H1 (cell line): ENCODE results near the gene RSAD2. TPM values are rescaled to one million over a fixed set of nuclear protein-coding genes. Genes with fewer than 3 reads are reported as not detected.
A peak's percentile ranks its signal among the peaks of the same experiment; 100 is the strongest.

ENCODE experiments used
- CTCF ChIA-PET: fragments of 300-600 bp; sonication (Branson Sonifier 250); formaldehyde crosslinking; loops from one replicate; lab custom pipeline; 2021; ENCODE audit not compliant: partially characterized antibody; lab: Charles Lee
- POLR2A ChIA-PET: fragments of 300-600 bp; sonication (Branson Sonifier 250); formaldehyde crosslinking; loops from one replicate; lab custom pipeline; 2021; ENCODE audit warnings: inconsistent platforms; ENCODE audit not compliant: partially characterized antibody; lab: Charles Lee
- DNase-seq, 2 experiments: peaks; one replicate each; pipeline versions ENCODE4 v3.0.0 to v3.0.0-alpha.2; 2010 to 2022; ENCODE audit warnings: low spot score in 2 of 2, low read depth in 1 of 2, mixed read lengths in 1 of 2
- FAIRE-seq: peaks from 2 replicates; lab custom pipeline; 2011; peaks lifted over from hg19 to GRCh38; lab: Jason Lieb, UNC
- H2AFZ ChIP-seq: 2 replicates; pipeline ENCODE4 v1.8.1; 2012; ENCODE audit warnings: low read length, inconsistent platforms
- H2AK5ac ChIP-seq: 2 replicates; pipeline ENCODE4 v1.6.1; 2013; ENCODE audit warnings: low read depth, low read length
- H2BK120ac ChIP-seq: replicated peaks from 2 replicates; pipeline ENCODE3; 2013; ENCODE audit warnings: low read depth, low read length, inconsistent platforms
- H2BK12ac ChIP-seq: 2 replicates; pipeline ENCODE4 v1.6.1; 2013; ENCODE audit warnings: low read depth, low read length
- H2BK15ac ChIP-seq: 2 replicates; pipeline ENCODE4 v1.6.1; 2013; ENCODE audit warnings: low read length
- H2BK20ac ChIP-seq: 2 replicates; pipeline ENCODE4 v1.6.1; 2013; ENCODE audit warnings: low read length
- H2BK5ac ChIP-seq: 2 replicates; pipeline ENCODE4 v1.6.1; 2013; ENCODE audit warnings: low read depth, low read length
- H3K14ac ChIP-seq: 2 replicates; pipeline ENCODE4 v1.6.1; 2013; ENCODE audit warnings: inconsistent platforms; ENCODE audit not compliant: insufficient read length
- H3K18ac ChIP-seq: 2 replicates; pipeline ENCODE4 v1.6.1; 2013; ENCODE audit warnings: low read length; ENCODE audit errors: extremely low read depth
- H3K23ac ChIP-seq: 2 replicates; pipeline ENCODE4 v1.6.1; 2013; ENCODE audit warnings: inconsistent platforms; ENCODE audit not compliant: insufficient read length
- H3K23me2 ChIP-seq: 2 replicates; pipeline ENCODE4 v1.6.1; 2013; ENCODE audit warnings: low read depth, low read length
- H3K27ac ChIP-seq: 2 replicates; pipeline ENCODE4 v1.6.1; 2011; ENCODE audit warnings: low read depth, low read length, inconsistent platforms
- H3K27me3 ChIP-seq, 4 experiments: replicated peaks in 1 of 4; 1 replicate in 1 of 4; 2 replicates in 3 of 4; pipeline versions ENCODE4 v1.6.1 to v1.8.1; 2011 to 2013; ENCODE audit warnings: low read length in 3 of 4, mild to moderate bottlenecking in 3 of 4, inconsistent platforms in 2 of 4, mixed read lengths in 2 of 4, moderate library complexity in 1 of 4; ENCODE audit not compliant: control insufficient read depth in 3 of 4, insufficient read depth in 3 of 4; ENCODE audit errors: extremely low read depth in 1 of 4
- H3K36me3 ChIP-seq, 4 experiments: 2 replicates each; pipeline versions ENCODE4 v1.6.1 to v1.8.1; 2011 to 2013; ENCODE audit warnings: mild to moderate bottlenecking in 4 of 4, low read length in 3 of 4, moderate library complexity in 2 of 4, control low read depth in 1 of 4, inconsistent platforms in 1 of 4; ENCODE audit not compliant: insufficient read depth in 4 of 4, control insufficient read depth in 2 of 4
- H3K4ac ChIP-seq: replicated peaks from 2 replicates; pipeline ENCODE3; 2013; ENCODE audit warnings: low read length, low read depth, mixed read lengths, inconsistent platforms; ENCODE audit not compliant: insufficient read length
- H3K4me1 ChIP-seq, 4 experiments: replicated peaks in 1 of 4; 1 replicate in 1 of 4; 2 replicates in 3 of 4; pipeline versions ENCODE4 v1.6.1 to v1.8.1; 2011 to 2013; ENCODE audit warnings: low read length in 3 of 4, inconsistent platforms in 2 of 4, mixed read lengths in 1 of 4; ENCODE audit not compliant: insufficient read depth in 4 of 4, control insufficient read depth in 3 of 4
- H3K4me2 ChIP-seq, 2 experiments: 2 replicates each; pipeline versions ENCODE4 v1.6.1 to v1.8.1; 2011 to 2013; ENCODE audit warnings: low read depth in 2 of 2, low read length in 2 of 2, control low read depth in 1 of 2, inconsistent platforms in 1 of 2, mild to moderate bottlenecking in 1 of 2; ENCODE audit not compliant: insufficient read depth in 1 of 2
- H3K4me3 ChIP-seq, 4 experiments: fragments of 200-600, 300-600 bp in 1 of 4; sonication (generic), shearing (Covaris generic), sonication (Bioruptor Twin) in 1 of 4; 2 replicates each; pipeline versions ENCODE4 v1.5.1 to v1.8.1; 2011 to 2016; ENCODE audit warnings: low read length in 4 of 4, low read depth in 3 of 4, control low read depth in 2 of 4, inconsistent platforms in 2 of 4, mild to moderate bottlenecking in 2 of 4, mixed read lengths in 1 of 4, moderate library complexity in 1 of 4; ENCODE audit not compliant: insufficient read depth in 2 of 4; ENCODE audit errors: extremely low read depth in 1 of 4
- H3K56ac ChIP-seq: replicated peaks from 2 replicates; pipeline ENCODE3; 2013; ENCODE audit warnings: low read depth, mild to moderate bottlenecking, mixed read lengths, low read length, inconsistent platforms; ENCODE audit not compliant: insufficient read length
- H3K79me1 ChIP-seq: 2 replicates; pipeline ENCODE4 v1.6.1; 2013; ENCODE audit warnings: low read depth, low read length, control low read depth
- H3K79me2 ChIP-seq, 2 experiments: 2 replicates each; pipeline versions ENCODE4 v1.6.1 to v1.8.1; 2012 to 2013; ENCODE audit warnings: low read length in 2 of 2, mild to moderate bottlenecking in 2 of 2, inconsistent platforms in 1 of 2; ENCODE audit not compliant: insufficient read depth in 2 of 2, control insufficient read depth in 1 of 2
- H3K9ac ChIP-seq, 4 experiments: replicated peaks in 1 of 4; 1 replicate in 1 of 4; 2 replicates in 3 of 4; pipeline versions ENCODE4 v1.6.1 to v1.8.1; 2011 to 2013; ENCODE audit warnings: low read depth in 3 of 4, low read length in 3 of 4, control low read depth in 2 of 4, mild to moderate bottlenecking in 2 of 4, moderate library complexity in 2 of 4, inconsistent platforms in 1 of 4; ENCODE audit errors: extremely low read depth in 1 of 4
- H3K9me3 ChIP-seq, 2 experiments: 2 replicates each; pipeline versions ENCODE4 v1.6.1 to v1.8.1; 2012 to 2013; ENCODE audit warnings: mild to moderate bottlenecking in 2 of 2, moderate library complexity in 2 of 2, control low read depth in 1 of 2, inconsistent platforms in 1 of 2, low read depth in 1 of 2, low read length in 1 of 2, mixed read lengths in 1 of 2; ENCODE audit not compliant: insufficient read depth in 2 of 2
- H4K20me1 ChIP-seq, 2 experiments: replicated peaks in 1 of 2; 2 replicates each; pipeline versions ENCODE3 to v1.8.1; 2011 to 2013; ENCODE audit warnings: inconsistent platforms in 2 of 2, low read length in 2 of 2, mild to moderate bottlenecking in 1 of 2; ENCODE audit not compliant: insufficient read depth in 2 of 2, control insufficient read depth in 1 of 2
- H4K5ac ChIP-seq: 2 replicates; pipeline ENCODE4 v1.6.1; 2013; ENCODE audit warnings: low read length, low read depth, mixed read lengths, inconsistent platforms; ENCODE audit not compliant: insufficient read length
- H4K8ac ChIP-seq: 2 replicates; pipeline ENCODE4 v1.8.0; 2013; ENCODE audit warnings: mild to moderate bottlenecking, moderate library complexity, low read length, inconsistent platforms; ENCODE audit not compliant: insufficient read depth; ENCODE audit errors: extremely low read depth
- H4K91ac ChIP-seq: replicated peaks from 2 replicates; pipeline ENCODE3; 2013; ENCODE audit warnings: low read length, mixed read lengths, inconsistent platforms; ENCODE audit not compliant: insufficient read length
- ATF2 ChIP-seq: IDR thresholded peaks from 2 replicates; pipeline ENCODE4 v1.6.1; 2012; ENCODE audit warnings: low read length, inconsistent platforms
- CTCF ChIP-seq, 3 experiments: IDR thresholded peaks; 1 replicate in 2 of 3; 2 replicates in 1 of 3; pipeline versions ENCODE4 v1.5.1 to v1.6.1; 2011; ENCODE audit warnings: low read length in 3 of 3, mild to moderate bottlenecking in 3 of 3, inconsistent platforms in 2 of 3, low read depth in 1 of 3, moderate library complexity in 1 of 3; ENCODE audit not compliant: insufficient read depth in 1 of 3; ENCODE audit errors: control extremely low read depth in 1 of 3
- EZH2 ChIP-seq: fragments of 200-600 bp; sonication (generic); IDR thresholded peaks from 2 replicates; pipeline ENCODE4 v1.7.1; 2012; ENCODE audit warnings: low read depth, mild to moderate bottlenecking, moderate library complexity, low read length, inconsistent platforms; ENCODE audit not compliant: severe bottlenecking
- JUND ChIP-seq: IDR thresholded peaks from 2 replicates; pipeline ENCODE4 v1.6.1; 2011; ENCODE audit warnings: mild to moderate bottlenecking, improper control_type of control experiment, low read length
- KDM1A ChIP-seq: fragments of 200-600, 300-600 bp; sonication (generic); IDR thresholded peaks from 2 replicates; pipeline ENCODE4 v1.7.1; 2016; ENCODE audit warnings: mild to moderate bottlenecking, low read length, borderline replicate concordance
- NRF1 ChIP-seq: IDR thresholded peaks from 2 replicates; pipeline ENCODE4 v1.6.1; 2011; ENCODE audit warnings: mild to moderate bottlenecking, low read depth, low read length, improper control_type of control experiment
- PHF8 ChIP-seq: fragments of 200-600 bp; sonication (generic); conservative IDR thresholded peaks from 2 replicates; pipeline ENCODE4 v1.7.1; 2012; ENCODE audit warnings: low read depth, mild to moderate bottlenecking, inconsistent platforms, low read length, moderate library complexity
- SUZ12 ChIP-seq: fragments of 200-600 bp; sonication (generic); IDR thresholded peaks from 2 replicates; pipeline ENCODE4 v1.6.1; 2012; ENCODE audit warnings: mild to moderate bottlenecking, inconsistent platforms, low read length, moderate library complexity, mixed read lengths
- WGBS, 2 experiments: shearing (Covaris generic) in 1 of 2; methylation state at CpG; one replicate each; pipeline versions ENCODE4 v1.1.6 to v1.1.7; 2013 to 2015; ENCODE audit warnings: low lambda C conversion rate in 2 of 2, mixed read lengths in 2 of 2, inconsistent platforms in 1 of 2, low coverage in 1 of 2, missing lambda C conversion rate in 1 of 2; ENCODE audit not compliant: insufficient replicate concordance in 2 of 2, insufficient coverage in 1 of 2, insufficient read length in 1 of 2; ENCODE audit errors: extremely low coverage in 1 of 2, missing lambda C conversion rate in 1 of 2; 5-methylcytosine and 5-hydroxymethylcytosine counted together
- polyA plus RNA-seq, 7 experiments: library from polyadenylated mRNA; depleted of rRNA in 3 of 7; stranded (reverse) in 5 of 7; unstranded in 2 of 7; fragments of >200 nt in 5 of 7; fragments of 200-250 nt in 2 of 7; gene quantifications; 1 replicate in 5 of 7; 2 replicates in 1 of 7; 4 replicates in 1 of 7; pipeline versions ENCODE4 v1.2.1 to v1.2.3, GENCODE V29; 2011 to 2013; ENCODE audit warnings: missing spikeins in 2 of 7, mixed read lengths in 2 of 7
- total RNA-seq: library from RNA; stranded (reverse); fragmentation: NEBNext Ultra II Directional; extraction: Animal tissue kit (Norgen Biotek cat#: 25700); gene quantifications from 2 replicates; pipeline ENCODE4 v1.2.1, GENCODE V29; 2021

The RSAD2 gene
- total and polyA plus RNA-seq, 2 of the 8 experiments (the other 6 are each of a cell fraction or from before 2014, with no cell fraction given): not detected

GRCh38 chr2:6928452-6928851, 50.9 kb downstream of the RSAD2 start:
- Histone ChIP-seq H3K27ac (no peak overlapping the region), H2BK12ac (no peak overlapping the region), H2AFZ (no peak overlapping the region), H3K9me3 (no peaks in the 10 kb centered on the region), H4K20me1 (peaks cover 3 to 7% of the 10 kb centered on the region in 2 experiments), H3K4me1 (peaks cover 0 to 5% (median 2%) of the 10 kb centered on the region in 4 experiments; a peak in 4 of 7 replicates), H3K18ac (no peak overlapping the region), H3K56ac (no peak overlapping the region), H3K4ac (no peak overlapping the region), H2BK120ac (no peak overlapping the region), H3K23me2 (no peaks in the 10 kb centered on the region), H4K8ac (no peak overlapping the region), H3K23ac (no peak overlapping the region), H3K27me3 (no peaks in the 10 kb centered on the region), H3K79me1 (no peaks in the 10 kb centered on the region), H3K36me3 (no peaks in the 10 kb centered on the region; a peak in 1 of 8 replicates), H2BK15ac (no peak overlapping the region), H2AK5ac (no peak overlapping the region), H3K14ac (no peak overlapping the region), H4K91ac (no peak overlapping the region), H3K4me2 (no peak overlapping the region), H2BK20ac (no peak overlapping the region), H3K9ac (no peak overlapping the region), H3K4me3 (no peak overlapping the region), H2BK5ac (no peak overlapping the region), H3K79me2 (peaks cover 0 to 17% of the 10 kb centered on the region in 2 experiments; a peak in 2 of 4 replicates), H4K5ac (no peak overlapping the region)
- FAIRE-seq (no peak), DNase-seq (peak in 1 of 2 experiments; percentile 41)
- POLR2A ChIA-PET: interaction anchor here (1.3 to 1.9 kb wide), 2 partner anchors 10 to 13 kb away, joined by 4 to 7 read pairs; no protein-coding TSS in a partner anchor
- no peak for TF ChIP-seq EZH2
- no peak for TF ChIP-seq SUZ12
- no peak for TF ChIP-seq JUND
- no peak for TF ChIP-seq ATF2
- TF ChIP-seq CTCF (IDR thresholded peaks at IDR 0.05; ENCODE audit: control extremely low read depth in 1 of 3, insufficient read depth in 1 of 3, low read depth in 1 of 3, low read length in 3 of 3): no peak
- TF ChIP-seq KDM1A: no peak
- TF ChIP-seq PHF8: no peak
- TF ChIP-seq NRF1: no peak
- CTCF ChIA-PET: interaction anchor here (1.5 to 1.9 kb wide), 2 partner anchors 12 to 85 kb away, joined by 4 to 6 read pairs; no protein-coding TSS in a partner anchor
- 92% methylated on average over 9 of the region's 9 CpGs; no CpG with 5 or more reads in 1 of the 2 experiments for WGBS, 2 experiments
